MV-4-11 (cell line): ENCODE data around the gene RBFA.

Experiments used
- DNase-seq: peaks from one replicate; lab custom pipeline; 2025; lab: John Stamatoyannopoulos, UW

The RBFA gene

GRCh38 chr18:80074697-80075096 lies 40.5 kb downstream of the RBFA start:
- DNase-seq = no peak

GRCh38 chr18:80075940-80076339 lies 41.7 kb downstream of the RBFA start:
- DNase-seq = no peak

- no peak for DNase-seq
These were observed 42.1 kb downstream of the RBFA start for GRCh38 chr18:80076379-80076778.

GRCh38 chr18:80077873-80078272 lies 43.6 kb downstream of the RBFA start:
- no peak for DNase-seq
